HepG2 (cell line): Measurements from ENCODE around the gene CLIC1. TPM values are rescaled to one million over a fixed set of nuclear protein-coding genes. Genes with fewer than 3 reads are reported as not detected.

Experiments used
- ELF1 ChIP-seq: sonication (generic); formaldehyde crosslinking; IDR thresholded peaks from 2 replicates; pipeline ENCODE4 v1.4.0; 2020; ENCODE audit warnings: missing genetic modification reagents
- EP300 ChIP-seq, 3 experiments: sonication (generic) in 1 of 3; formaldehyde crosslinking in 1 of 3; IDR thresholded peaks; 2 replicates each; pipeline versions ENCODE4 v1.5.1 to v1.6.1; 2011 to 2020; ENCODE audit warnings: low read depth in 2 of 3, low read length in 2 of 3, borderline replicate concordance in 1 of 3, improper control_type of control experiment in 1 of 3, mild to moderate bottlenecking in 1 of 3, missing genetic modification reagents in 1 of 3, moderate library complexity in 1 of 3
- HDAC2 ChIP-seq: sonication (generic); formaldehyde crosslinking; IDR thresholded peaks from 2 replicates; pipeline ENCODE4 v1.4.0; 2020; ENCODE audit warnings: missing genetic modification reagents
- HIVEP1 ChIP-seq: sonication (generic); formaldehyde crosslinking; IDR thresholded peaks from 2 replicates; pipeline ENCODE4 v1.4.0; 2020; ENCODE audit warnings: mild to moderate bottlenecking, missing genetic modification reagents
- IKZF1 ChIP-seq: fragments of 450-650 bp; IDR thresholded peaks from 2 replicates; pipeline ENCODE4 v1.7.1; 2016
- KLF12 ChIP-seq: sonication (generic); formaldehyde crosslinking; IDR thresholded peaks from 2 replicates; pipeline ENCODE4 v1.4.0; 2020; ENCODE audit warnings: missing genetic modification reagents, borderline replicate concordance
- MED8 ChIP-seq: sonication (generic); formaldehyde crosslinking; IDR thresholded peaks from 2 replicates; pipeline ENCODE4 v1.8.1; 2023; ENCODE audit warnings: mild to moderate bottlenecking, missing genetic modification reagents; ENCODE audit not compliant: insufficient replicate concordance
- MIER3 ChIP-seq: IDR thresholded peaks from 2 replicates; pipeline ENCODE4 v1.6.1; 2016; ENCODE audit warnings: missing compliant biosample characterization, borderline replicate concordance
- MTF1 ChIP-seq: sonication (generic); formaldehyde crosslinking; IDR thresholded peaks from 2 replicates; pipeline ENCODE4 v1.5.0; 2020; ENCODE audit warnings: missing genetic modification reagents
- NCOA2 ChIP-seq: sonication (generic); formaldehyde crosslinking; IDR thresholded peaks from 2 replicates; pipeline ENCODE4 v1.8.0; 2022; ENCODE audit warnings: inconsistent platforms
- NR2F6 ChIP-seq, 2 experiments: IDR thresholded peaks; 2 replicates each; pipeline ENCODE4 v1.6.1; 2016; ENCODE audit warnings: antibody characterized with exemption in 1 of 2, mild to moderate bottlenecking in 1 of 2
- PITX1 ChIP-seq: sonication (generic); formaldehyde crosslinking; IDR thresholded peaks from 2 replicates; pipeline ENCODE4 v1.5.1; 2020; ENCODE audit warnings: mild to moderate bottlenecking, missing genetic modification reagents
- RELA ChIP-seq: sonication (generic); formaldehyde crosslinking; IDR thresholded peaks from 2 replicates; pipeline ENCODE4 v1.4.0; 2020; ENCODE audit warnings: missing genetic modification reagents
- SALL1 ChIP-seq: sonication (generic); formaldehyde crosslinking; IDR thresholded peaks from 2 replicates; pipeline ENCODE4 v1.8.0; 2022; ENCODE audit warnings: mild to moderate bottlenecking, missing genetic modification reagents
- SOX6 ChIP-seq, 2 experiments: fragments of 450-650 bp in 1 of 2; sonication (generic) in 1 of 2; formaldehyde crosslinking in 1 of 2; IDR thresholded peaks; 2 replicates each; pipeline versions ENCODE4 v1.4.0 to v1.6.1; 2017 to 2020; ENCODE audit warnings: antibody characterized with exemption in 1 of 2, mild to moderate bottlenecking in 1 of 2, missing genetic modification reagents in 1 of 2
- SP5 ChIP-seq: IDR thresholded peaks from 2 replicates; pipeline ENCODE4 v1.6.1; 2016; ENCODE audit warnings: low read depth, borderline replicate concordance
- SPEN ChIP-seq: sonication (generic); formaldehyde crosslinking; IDR thresholded peaks from 2 replicates; pipeline ENCODE4 v1.5.1; 2020; ENCODE audit warnings: low read depth, mild to moderate bottlenecking, missing genetic modification reagents
- ZKSCAN8 ChIP-seq: IDR thresholded peaks from 2 replicates; pipeline ENCODE4 v1.6.1; 2016; ENCODE audit warnings: borderline replicate concordance, missing genetic modification reagents, missing compliant biosample characterization
- ZNF225 ChIP-seq: sonication (generic); formaldehyde crosslinking; IDR thresholded peaks from 2 replicates; pipeline ENCODE4 v1.4.0; 2020; ENCODE audit warnings: mild to moderate bottlenecking, missing genetic modification reagents
- ZNF30 ChIP-seq: sonication (generic); formaldehyde crosslinking; IDR thresholded peaks from 2 replicates; pipeline ENCODE4 v1.5.0; 2020; ENCODE audit warnings: mild to moderate bottlenecking, missing genetic modification reagents
- ZNF652 ChIP-seq: IDR thresholded peaks from 2 replicates; pipeline ENCODE4 v1.6.1; 2016; ENCODE audit warnings: low read depth, borderline replicate concordance
- ZNF792 ChIP-seq: IDR thresholded peaks from 2 replicates; pipeline ENCODE4 v1.6.1; 2016
- ZSCAN25 ChIP-seq: sonication (generic); formaldehyde crosslinking; IDR thresholded peaks from 2 replicates; pipeline ENCODE4 v1.8.0; 2022; ENCODE audit warnings: mild to moderate bottlenecking, missing genetic modification reagents
- polyA plus RNA-seq, 8 experiments: library from polyadenylated mRNA; depleted of rRNA in 3 of 8; stranded (reverse) in 7 of 8; unstranded in 1 of 8; fragments of >200 nt; fragmentation: Illumina TruSeq in 4 of 8; extraction: Trizol in 4 of 8; gene quantifications; 2 replicates each; pipeline versions ENCODE4 v1.2.1 to v1.2.3, GENCODE V29; 2011 to 2016; ENCODE audit warnings: low read depth in 4 of 8, missing spikeins in 1 of 8, mixed read lengths in 1 of 8; ENCODE audit not compliant: insufficient read depth in 1 of 8
- total RNA-seq, 5 experiments: library from RNA; depleted of rRNA; stranded (reverse); fragments of >200 nt; fragmentation: Illumina TruSeq; extraction: Trizol; gene quantifications; 2 replicates each; pipeline ENCODE4 v1.2.3, GENCODE V29; 2016; ENCODE audit warnings: low read depth in 1 of 5
- TF ChIP-seq, protein P1 (sequence below): IDR thresholded peaks from 2 replicates; pipeline ENCODE4 v1.6.1; 2016; ENCODE audit warnings: control low read depth
- TF ChIP-seq, protein P2 (sequence below): IDR thresholded peaks from 2 replicates; pipeline ENCODE4 v1.6.1; 2016; ENCODE audit warnings: low read depth
- TF ChIP-seq, protein P3 (sequence below): sonication (generic); formaldehyde crosslinking; IDR thresholded peaks from 2 replicates; pipeline ENCODE4 v1.5.0; 2020; ENCODE audit warnings: mild to moderate bottlenecking, missing genetic modification reagents, borderline replicate concordance

Gene CLIC1
- total and polyA plus RNA-seq, 2 of the 13 experiments (the other 11 are each of a cell fraction or from before 2014, with no cell fraction given) = 602 to 891 TPM

DNA sequence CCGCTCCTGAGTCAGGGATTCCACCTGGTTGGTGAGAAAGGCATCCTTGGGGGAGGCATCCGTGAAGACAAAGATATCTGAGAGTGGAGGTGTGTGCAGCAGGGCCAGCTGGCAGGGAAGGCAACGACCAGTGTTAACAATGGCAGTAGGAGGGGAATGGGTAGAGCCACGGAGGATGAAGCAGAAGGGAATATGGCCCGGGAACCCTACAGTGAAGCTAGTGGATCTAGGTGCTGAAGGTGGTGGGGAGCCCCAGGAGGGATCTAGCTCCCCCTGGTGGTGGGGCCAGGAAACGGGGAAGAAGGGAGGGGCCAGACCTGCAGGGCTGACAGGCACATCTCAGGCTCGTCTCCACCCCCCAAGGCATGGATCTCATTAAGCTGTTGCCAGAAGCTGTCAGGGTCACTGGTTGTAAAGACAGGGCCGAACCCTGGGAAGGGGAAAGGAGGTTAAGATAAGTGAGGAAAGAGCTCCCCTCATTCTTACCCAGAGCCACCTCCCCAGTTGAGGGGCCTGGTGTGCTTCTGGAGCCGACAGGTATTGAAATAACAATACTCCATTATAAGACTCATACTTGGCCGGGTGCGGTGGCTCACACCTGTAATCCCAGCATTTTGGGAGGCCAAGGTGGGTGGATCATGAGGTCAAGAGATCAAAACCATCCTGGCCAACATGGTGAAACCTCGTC, 33.5 kb upstream of the CLIC1 start (continued):
- TF ChIP-seq EP300 (IDR thresholded peaks at IDR 0.05; ENCODE audit: low read depth in 2 of 2, low read length in 2 of 2) (no peak), EP300 (CRISPR knock-in tag; IDR thresholded peaks at IDR 0.05; ENCODE audit: borderline replicate concordance) (0 out of 2 replicates have a peak, but pooled peaks have one; percentile 12), SOX6 (IDR thresholded peaks at IDR 0.05) (no peak), SOX6 (CRISPR knock-in tag; IDR thresholded peaks at IDR 0.05) (peak; percentile 45; the same call in 1 of the 2 replicates), MTF1 (no peak), NR2F6 (IDR thresholded peaks at IDR 0.05) (no peak), NR2F6 (CRISPR knock-in tag; IDR thresholded peaks at IDR 0.05) (peak; percentile 51; the same call in 1 of the 2 replicates), MIER3 (peak; percentile 75; the same call in 1 of the 2 replicates), SPEN (peak; percentile 38; the same call in 1 of the 2 replicates), HDAC2 (CRISPR knock-in tag) (peak; percentile 52; the same call in 1 of the 2 replicates), SP5 (CRISPR knock-in tag) (peak; percentile 64; the same call in 1 of the 2 replicates), ZNF652 (CRISPR knock-in tag) (peak; percentile 75; the same call in 1 of the 2 replicates), HIVEP1 (peak; percentile 69; the same call in 1 of the 2 replicates), ZKSCAN8 (peak; percentile 62; the same call in 1 of the 2 replicates), ZNF225 (CRISPR knock-in tag) (0 out of 2 replicates have a peak, but pooled peaks have one; percentile 61), NCOA2 (CRISPR knock-in tag) (0 out of 2 replicates have a peak, but pooled peaks have one; percentile 21), MED8 (peak; percentile 43), ZNF30 (CRISPR knock-in tag) (no peak), RELA (CRISPR knock-in tag) (no peak), ELF1 (CRISPR knock-in tag) (peak; percentile 61), PITX1 (CRISPR knock-in tag) (0 out of 2 replicates have a peak, but pooled peaks have one; percentile 29), ZSCAN25 (peak; percentile 61; the same call in 1 of the 2 replicates), SALL1 (CRISPR knock-in tag) (peak; percentile 60; the same call in 1 of the 2 replicates), KLF12 (CRISPR knock-in tag) (no peak), ZNF792 (CRISPR knock-in tag) (0 out of 2 replicates have a peak, but pooled peaks have one; percentile 32), IKZF1 (no peak)
- TF ChIP-seq, protein P1, sequence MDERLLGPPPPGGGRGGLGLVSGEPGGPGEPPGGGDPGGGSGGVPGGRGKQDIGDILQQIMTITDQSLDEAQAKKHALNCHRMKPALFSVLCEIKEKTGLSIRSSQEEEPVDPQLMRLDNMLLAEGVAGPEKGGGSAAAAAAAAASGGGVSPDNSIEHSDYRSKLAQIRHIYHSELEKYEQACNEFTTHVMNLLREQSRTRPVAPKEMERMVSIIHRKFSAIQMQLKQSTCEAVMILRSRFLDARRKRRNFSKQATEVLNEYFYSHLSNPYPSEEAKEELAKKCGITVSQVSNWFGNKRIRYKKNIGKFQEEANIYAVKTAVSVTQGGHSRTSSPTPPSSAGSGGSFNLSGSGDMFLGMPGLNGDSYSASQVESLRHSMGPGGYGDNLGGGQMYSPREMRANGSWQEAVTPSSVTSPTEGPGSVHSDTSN (CRISPR knock-in tag) = no peak
- TF ChIP-seq, protein P2, sequence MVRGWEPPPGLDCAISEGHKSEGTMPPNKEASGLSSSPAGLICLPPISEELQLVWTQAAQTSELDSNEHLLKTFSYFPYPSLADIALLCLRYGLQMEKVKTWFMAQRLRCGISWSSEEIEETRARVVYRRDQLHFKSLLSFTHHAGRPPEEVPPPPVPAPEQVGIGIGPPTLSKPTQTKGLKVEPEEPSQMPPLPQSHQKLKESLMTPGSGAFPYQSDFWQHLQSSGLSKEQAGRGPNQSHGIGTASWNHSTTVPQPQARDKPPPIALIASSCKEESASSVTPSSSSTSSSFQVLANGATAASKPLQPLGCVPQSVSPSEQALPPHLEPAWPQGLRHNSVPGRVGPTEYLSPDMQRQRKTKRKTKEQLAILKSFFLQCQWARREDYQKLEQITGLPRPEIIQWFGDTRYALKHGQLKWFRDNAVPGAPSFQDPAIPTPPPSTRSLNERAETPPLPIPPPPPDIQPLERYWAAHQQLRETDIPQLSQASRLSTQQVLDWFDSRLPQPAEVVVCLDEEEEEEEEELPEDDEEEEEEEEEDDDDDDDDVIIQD = peak; percentile 48; the same call in 1 of the 2 replicates
- TF ChIP-seq, protein P3, sequence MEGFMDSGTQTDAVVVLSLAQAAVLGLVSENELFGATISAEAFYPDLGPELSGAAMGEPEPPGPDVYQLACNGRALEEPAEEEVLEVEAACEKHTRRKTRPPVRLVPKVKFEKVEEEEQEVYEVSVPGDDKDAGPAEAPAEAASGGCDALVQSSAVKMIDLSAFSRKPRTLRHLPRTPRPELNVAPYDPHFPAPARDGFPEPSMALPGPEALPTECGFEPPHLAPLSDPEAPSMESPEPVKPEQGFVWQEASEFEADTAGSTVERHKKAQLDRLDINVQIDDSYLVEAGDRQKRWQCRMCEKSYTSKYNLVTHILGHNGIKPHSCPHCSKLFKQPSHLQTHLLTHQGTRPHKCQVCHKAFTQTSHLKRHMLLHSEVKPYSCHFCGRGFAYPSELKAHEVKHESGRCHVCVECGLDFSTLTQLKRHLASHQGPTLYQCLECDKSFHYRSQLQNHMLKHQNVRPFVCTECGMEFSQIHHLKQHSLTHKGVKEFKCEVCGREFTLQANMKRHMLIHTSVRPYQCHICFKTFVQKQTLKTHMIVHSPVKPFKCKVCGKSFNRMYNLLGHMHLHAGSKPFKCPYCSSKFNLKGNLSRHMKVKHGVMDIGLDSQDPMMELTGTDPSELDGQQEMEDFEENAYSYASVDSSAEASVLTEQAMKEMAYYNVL = peak; percentile 49; the same call in 1 of the 2 replicates
